Esophagus muscularis mucosa (tissue), 4 donors: ENCODE data around the gene USP17L10.
"Not testable (repeated sequence)": the region's sequence is repeated elsewhere in the genome, so short reads cannot be mapped to it uniquely, and the experiment has no call there.

Source experiments
- CTCF ChIP-seq, 3 experiments: fragments of 200-600 bp in 2 of 3; fragments of 450-650 bp in 1 of 3; sonication (generic) in 2 of 3; IDR thresholded peaks; one replicate each; pipeline ENCODE4 v1.5.1; 2017 to 2019; ENCODE audit warnings: antibody characterized with exemption in 3 of 3, mild to moderate bottlenecking in 2 of 3, moderate library complexity in 1 of 3
- EP300 ChIP-seq: sonication (generic); formaldehyde crosslinking; IDR thresholded peaks from one replicate; pipeline ENCODE4 v1.6.1; 2017; ENCODE audit warnings: antibody characterized with exemption
- POLR2AphosphoS5 ChIP-seq, 2 donors: sonication (generic); formaldehyde crosslinking; IDR thresholded peaks; one replicate each; pipeline ENCODE4 v1.6.1; 2017; ENCODE audit warnings: antibody characterized with exemption in 2 of 2

GRCh38 chr4:9169791-9170459, 40.5 kb upstream of the USP17L10 start, which contains the start of gene FAM90A26:
- not testable (repeated sequence) for TF ChIP-seq CTCF (IDR thresholded peaks at IDR 0.05); POLR2AphosphoS5 (IDR thresholded peaks at IDR 0.05); EP300
